Measurements from ENCODE around the gene ECD. TPM values are rescaled to one million over a fixed set of nuclear protein-coding genes. Genes with fewer than 3 reads are reported as not detected.

Gene ECD
- total RNA-seq, 4 donors from 2014 or later: 17.4 to 25.3 (median 24.0) TPM

DNA sequence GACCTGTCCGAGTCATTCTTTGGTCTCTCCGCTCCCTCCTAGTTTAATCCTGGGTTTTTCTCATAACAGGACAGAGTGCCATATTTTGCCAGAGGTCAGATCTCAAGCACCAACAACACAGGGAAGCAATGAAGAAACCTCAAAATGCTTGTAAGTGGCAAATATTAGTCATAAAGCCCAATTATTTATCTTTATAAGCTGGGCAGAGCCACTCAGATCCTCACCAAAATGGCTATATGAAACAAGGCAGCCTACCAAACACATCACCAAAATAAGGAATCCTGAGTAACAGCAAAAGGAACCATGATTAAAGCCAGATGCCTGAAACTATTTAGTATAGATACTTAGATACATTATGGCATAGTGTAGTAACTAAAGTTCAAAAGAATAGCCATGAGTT is 4.7 kb downstream of the ECD start:
- TF ChIP-seq POLR2A (IDR thresholded peaks at IDR 0.05): no peak
- TF ChIP-seq, protein P1, sequence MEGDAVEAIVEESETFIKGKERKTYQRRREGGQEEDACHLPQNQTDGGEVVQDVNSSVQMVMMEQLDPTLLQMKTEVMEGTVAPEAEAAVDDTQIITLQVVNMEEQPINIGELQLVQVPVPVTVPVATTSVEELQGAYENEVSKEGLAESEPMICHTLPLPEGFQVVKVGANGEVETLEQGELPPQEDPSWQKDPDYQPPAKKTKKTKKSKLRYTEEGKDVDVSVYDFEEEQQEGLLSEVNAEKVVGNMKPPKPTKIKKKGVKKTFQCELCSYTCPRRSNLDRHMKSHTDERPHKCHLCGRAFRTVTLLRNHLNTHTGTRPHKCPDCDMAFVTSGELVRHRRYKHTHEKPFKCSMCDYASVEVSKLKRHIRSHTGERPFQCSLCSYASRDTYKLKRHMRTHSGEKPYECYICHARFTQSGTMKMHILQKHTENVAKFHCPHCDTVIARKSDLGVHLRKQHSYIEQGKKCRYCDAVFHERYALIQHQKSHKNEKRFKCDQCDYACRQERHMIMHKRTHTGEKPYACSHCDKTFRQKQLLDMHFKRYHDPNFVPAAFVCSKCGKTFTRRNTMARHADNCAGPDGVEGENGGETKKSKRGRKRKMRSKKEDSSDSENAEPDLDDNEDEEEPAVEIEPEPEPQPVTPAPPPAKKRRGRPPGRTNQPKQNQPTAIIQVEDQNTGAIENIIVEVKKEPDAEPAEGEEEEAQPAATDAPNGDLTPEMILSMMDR (IDR thresholded peaks at IDR 0.05): no peak
- 83 to 97% methylated on average over 2 of the region's 2 CpGs for WGBS, 2 donors
- peaks cover 8 to 53% (median 11%) of the 10 kb centered on the region in 3 donors for H3K4me1 ChIP-seq
- no peak overlapping the region for H3K4me3 ChIP-seq
- H3K9me3 ChIP-seq: no peaks in the 10 kb centered on the region
- no peak overlapping the region for H3K27ac ChIP-seq
- DNase-seq: no peak
- peaks cover 0 to 58% (median 17%) of the 10 kb centered on the region in 3 donors for H3K36me3 ChIP-seq
- no peaks in the 10 kb centered on the region for H3K27me3 ChIP-seq
- intact Hi-C loops (cut with DNase I): loop anchor here (10.0 kb wide), 1 partner anchor 48 kb away; the partner anchor contains the start of gene NUDT13

DNA sequence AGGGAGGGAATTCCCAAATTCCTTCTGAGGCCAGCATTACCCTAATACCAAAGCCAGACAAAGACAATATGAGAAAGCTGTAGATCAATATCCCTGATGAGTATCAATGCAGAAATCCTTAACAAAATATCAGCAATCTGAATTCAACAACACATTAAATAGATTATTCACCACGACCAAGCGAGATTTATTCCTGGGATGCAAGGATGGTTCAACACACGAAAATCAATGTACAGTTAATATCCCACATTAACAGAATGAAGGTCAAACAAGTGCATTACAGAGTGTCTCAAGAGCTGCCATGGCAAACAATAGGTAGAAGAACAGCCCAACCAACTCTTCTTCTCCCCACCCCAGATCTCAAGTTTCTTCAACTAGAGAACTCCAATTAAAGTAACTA is 6.1 kb downstream of the ECD start:
- 92 to 94% methylated on average over 3 of the region's 3 CpGs for WGBS, 2 donors
- TF ChIP-seq, protein P1 (IDR thresholded peaks at IDR 0.05): no peak
- TF ChIP-seq POLR2A (IDR thresholded peaks at IDR 0.05): no peak
- DNase-seq: no peak
- Histone ChIP-seq H3K9me3 (no peaks in the 10 kb centered on the region), H3K4me1 (peaks cover 3 to 46% (median 7%) of the 10 kb centered on the region in 3 donors), H3K4me3 (no peak overlapping the region), H3K36me3 (peaks cover 0 to 73% (median 17%) of the 10 kb centered on the region in 3 donors), H3K27me3 (no peaks in the 10 kb centered on the region), H3K27ac (no peak overlapping the region)
- intact Hi-C loops (cut with DNase I): loop anchor here (10.0 kb wide), 1 partner anchor 47 kb away; the partner anchor contains the start of gene NUDT13

DNA sequence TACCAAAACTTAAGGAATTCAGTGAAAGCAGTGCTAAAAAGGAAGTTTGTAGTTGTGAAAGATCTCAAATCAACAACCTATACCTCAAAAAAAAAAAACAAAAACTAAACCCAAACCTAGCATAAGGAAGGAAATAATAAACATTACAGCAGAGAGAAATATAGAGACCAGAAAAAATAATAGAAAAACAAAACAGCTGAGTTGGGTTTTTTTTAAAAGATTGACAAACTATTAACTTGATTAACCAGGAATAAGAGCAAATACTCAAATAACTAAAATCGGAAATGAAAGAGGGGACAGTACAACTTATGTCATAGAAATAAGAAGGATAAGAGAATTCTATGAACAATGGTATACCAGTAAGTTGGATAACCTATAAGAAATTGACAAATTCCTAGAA is 6.7 kb downstream of the ECD start:
- intact Hi-C loops (cut with DNase I): loop anchor here (10.0 kb wide), 1 partner anchor 46 kb away; the partner anchor contains the start of gene NUDT13
- Histone ChIP-seq H3K9me3 (no peaks in the 10 kb centered on the region), H3K4me3 (no peak overlapping the region), H3K27ac (no peak overlapping the region), H3K4me1 (peaks cover 0 to 40% (median 1%) of the 10 kb centered on the region in 3 donors), H3K27me3 (no peaks in the 10 kb centered on the region), H3K36me3 (peaks cover 0 to 79% (median 21%) of the 10 kb centered on the region in 3 donors)
- no peak for DNase-seq
- TF ChIP-seq, protein P1 (IDR thresholded peaks at IDR 0.05): no peak
- TF ChIP-seq POLR2A (IDR thresholded peaks at IDR 0.05): no peak
- 84 to 100% methylated on average over 1 of the region's 1 CpG for WGBS, 2 donors

DNA sequence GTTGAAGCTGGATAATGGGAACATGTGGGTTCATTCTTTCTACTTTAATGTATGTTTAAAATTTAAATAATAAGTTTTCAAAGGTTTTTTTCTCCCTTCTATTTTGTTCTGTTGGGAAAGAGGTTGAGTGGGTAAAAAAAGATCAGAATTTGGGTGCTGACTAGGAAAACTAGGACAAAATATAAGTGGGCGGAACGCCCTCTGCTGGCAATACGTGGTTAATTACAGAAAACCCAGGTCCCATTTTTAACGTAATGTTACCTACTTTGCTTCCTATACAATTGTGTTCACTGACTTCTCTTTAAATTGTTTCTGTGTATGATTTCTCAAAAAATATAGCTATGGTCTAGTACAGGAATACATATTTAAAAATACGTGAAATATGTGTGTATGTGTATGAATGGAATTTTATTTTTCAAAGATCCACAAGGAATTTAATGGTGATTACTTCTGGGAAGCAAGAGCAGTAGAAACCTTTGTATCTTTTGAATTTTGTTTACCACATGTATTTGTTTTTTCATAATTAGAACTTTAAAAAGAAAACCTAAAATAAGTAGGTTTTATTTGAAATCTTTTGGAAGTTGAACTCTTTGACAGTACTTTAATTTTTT is 8.7 kb downstream of the ECD start:
- Histone ChIP-seq H3K27me3 (no peaks in the 10 kb centered on the region), H3K4me3 (no peak overlapping the region), H3K4me1 (peaks cover 0 to 21% (median 0%) of the 10 kb centered on the region in 3 donors), H3K36me3 (peaks cover 0 to 94% (median 25%) of the 10 kb centered on the region in 3 donors), H3K9me3 (no peaks in the 10 kb centered on the region), H3K27ac (no peak overlapping the region)
- DNase-seq: no peak
- no peak for TF ChIP-seq POLR2A (IDR thresholded peaks at IDR 0.05)
- TF ChIP-seq, protein P1 (IDR thresholded peaks at IDR 0.05): peak; percentile 32 to 78 (median 66)
- intact Hi-C loops (cut with DNase I): no loop called here
- 3 to 5% methylated on average over 5 of the region's 5 CpGs for WGBS, 2 donors

DNA sequence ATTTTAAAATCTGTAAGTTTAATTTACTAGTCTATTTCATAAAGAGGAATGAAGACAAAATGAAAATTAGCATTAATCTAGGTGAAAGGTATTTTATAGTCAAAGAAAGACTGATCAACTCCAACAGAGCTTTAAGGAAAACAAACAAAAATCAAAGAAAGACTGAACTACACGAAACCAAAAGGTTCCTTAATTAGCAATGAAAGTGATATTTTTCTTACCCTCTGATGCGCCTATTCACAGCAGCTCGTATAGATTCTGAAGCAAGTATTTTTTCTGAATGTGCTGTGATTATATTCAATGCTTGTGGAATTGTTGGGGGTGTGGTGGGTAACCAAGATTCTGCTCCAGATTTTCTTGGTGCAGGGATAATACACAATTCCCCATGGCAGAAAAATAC is 11.8 kb downstream of the ECD start:
- TF ChIP-seq POLR2A (IDR thresholded peaks at IDR 0.05): no peak
- TF ChIP-seq, protein P1 (IDR thresholded peaks at IDR 0.05): no peak
- H3K4me1 ChIP-seq: no peaks in the 10 kb centered on the region
- H3K36me3 ChIP-seq: peaks cover 0 to 98% (median 26%) of the 10 kb centered on the region in 3 donors

More for the DNA sequence above, 11.8 kb downstream of the ECD start:
- intact Hi-C loops (cut with DNase I): no loop called here
- Histone ChIP-seq H3K9me3 (no peaks in the 10 kb centered on the region), H3K27ac (no peak overlapping the region), H3K27me3 (no peaks in the 10 kb centered on the region), H3K4me3 (no peak overlapping the region)
- 78 to 90% methylated on average over 3 of the region's 3 CpGs for WGBS, 2 donors
- no peak for DNase-seq
